Neural progenitor cell (in vitro differentiated cells): Measurements from ENCODE around the gene NT5DC1. TPM values are rescaled to one million over a fixed set of nuclear protein-coding genes. Genes with fewer than 3 reads are reported as not detected.

Experiments
- DNase-seq: peaks from one replicate; pipeline ENCODE4 v3.0.0-alpha.2; 2016; ENCODE audit warnings: low spot score
- H2AFZ ChIP-seq: fragments of 200-600 bp; sonication (generic); replicated peaks from 2 replicates; pipeline ENCODE4 v1.6.1; 2016; ENCODE audit warnings: antibody characterized with exemption
- H3F3A ChIP-seq: fragments of 200-600 bp; sonication (generic); 2 replicates; pipeline ENCODE4 v1.6.1; 2016; ENCODE audit warnings: antibody characterized with exemption, low read depth
- H3K27ac ChIP-seq: fragments of 200-600 bp; sonication (generic); 2 replicates; pipeline ENCODE4 v1.5.1; 2016; ENCODE audit warnings: mild to moderate bottlenecking
- H3K27me3 ChIP-seq: fragments of 200-600 bp; sonication (generic); 2 replicates; pipeline ENCODE4 v1.6.1; 2016; ENCODE audit warnings: mild to moderate bottlenecking, moderate library complexity
- H3K36me3 ChIP-seq: fragments of 200-600 bp; sonication (generic); 2 replicates; pipeline ENCODE4 v1.5.1; 2016
- H3K4me1 ChIP-seq: fragments of 200-600 bp; sonication (generic); 2 replicates; pipeline ENCODE4 v1.6.1; 2016; ENCODE audit warnings: mixed run types
- H3K4me2 ChIP-seq: fragments of 200-600 bp; sonication (generic); 2 replicates; pipeline ENCODE4 v1.6.1; 2016
- H3K4me3 ChIP-seq: fragments of 200-600 bp; sonication (generic); 2 replicates; pipeline ENCODE4 v1.5.1; 2016
- H3K79me2 ChIP-seq: fragments of 200-600 bp; sonication (generic); 2 replicates; pipeline ENCODE4 v1.6.1; 2016; ENCODE audit warnings: low read depth
- H3K9ac ChIP-seq: fragments of 200-600 bp; sonication (generic); 2 replicates; pipeline ENCODE4 v1.6.1; 2016
- H3K9me3 ChIP-seq: fragments of 200-600 bp; sonication (generic); 2 replicates; pipeline ENCODE4 v1.5.1; 2016; ENCODE audit warnings: low read depth
- H4K20me1 ChIP-seq: fragments of 200-600 bp; sonication (generic); 2 replicates; pipeline ENCODE4 v1.6.1; 2016; ENCODE audit warnings: low read depth
- H3K27ac Mint-ChIP-seq: 3 replicates; pipeline ENCODE4 v1.8.0; 2021; ENCODE audit warnings: mixed read lengths
- H3K27me3 Mint-ChIP-seq: 2 replicates; pipeline ENCODE4 v1.8.0; 2022; ENCODE audit warnings: low read depth, mild to moderate bottlenecking, inconsistent platforms, moderate library complexity, mixed read lengths; ENCODE audit not compliant: insufficient read depth
- H3K36me3 Mint-ChIP-seq: 3 replicates; pipeline ENCODE4 v1.8.0; 2021; ENCODE audit warnings: mixed read lengths
- H3K4me1 Mint-ChIP-seq: 3 replicates; pipeline ENCODE4 v1.8.0; 2021; ENCODE audit warnings: mixed read lengths
- H3K4me3 Mint-ChIP-seq: 3 replicates; pipeline ENCODE4 v1.8.0; 2021; ENCODE audit warnings: mild to moderate bottlenecking, moderate library complexity, mixed read lengths
- H3K9me3 Mint-ChIP-seq: 3 replicates; pipeline ENCODE4 v1.8.0; 2020; ENCODE audit warnings: mixed read lengths
- CTCF ChIP-seq: fragments of 200-600 bp; sonication (generic); IDR thresholded peaks from 2 replicates; pipeline ENCODE4 v1.5.1; 2017; ENCODE audit warnings: antibody characterized with exemption, mild to moderate bottlenecking
- EZH2 ChIP-seq: fragments of 200-600 bp; sonication (generic); IDR thresholded peaks from 2 replicates; pipeline ENCODE4 v1.6.1; 2017; ENCODE audit warnings: antibody characterized with exemption, mild to moderate bottlenecking, moderate library complexity
- EZH2phosphoT487 ChIP-seq: fragments of 200-600 bp; sonication (generic); IDR thresholded peaks from 2 replicates; pipeline ENCODE4 v1.6.1; 2017; ENCODE audit warnings: antibody characterized with exemption
- total RNA-seq: library from RNA; depleted of rRNA; stranded (reverse); fragments of >200 nt; gene quantifications from 2 replicates; pipeline ENCODE4 v1.2.3, GENCODE V29; 2015; ENCODE audit warnings: low replicate concordance

Gene NT5DC1
- total RNA-seq, 1 donor from 2014 or later = 19.3 TPM

DNA sequence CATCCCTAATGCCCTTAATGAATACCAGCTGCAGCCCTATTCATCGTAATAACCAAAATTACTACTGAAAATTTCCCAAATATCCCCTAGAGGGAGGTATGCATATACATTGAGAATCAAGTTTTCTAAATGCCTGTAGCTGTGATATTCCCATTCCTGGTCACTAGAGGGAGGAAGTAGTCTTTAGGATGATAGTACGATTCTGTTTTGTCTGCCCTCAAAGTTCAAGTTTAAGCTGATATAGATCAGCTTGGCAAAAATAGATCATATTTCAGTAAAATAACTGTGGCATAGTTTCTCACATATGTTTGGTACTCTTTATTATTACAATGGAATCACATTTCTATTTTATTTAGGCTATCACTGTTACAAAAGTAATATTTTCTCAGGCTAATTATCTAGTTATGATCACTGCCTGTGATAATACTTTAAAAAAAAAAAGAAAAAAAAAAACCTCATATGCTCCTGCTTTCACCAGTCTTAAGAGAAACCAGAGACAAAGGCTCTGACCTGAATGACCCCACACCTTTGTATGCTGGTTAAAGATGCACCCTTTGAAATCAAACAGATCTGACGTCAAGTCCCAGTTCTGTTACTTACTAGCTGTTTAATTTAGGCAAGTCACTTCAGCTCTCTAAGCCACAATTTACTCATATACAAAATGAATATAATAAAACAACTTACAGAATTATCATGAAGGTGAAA, 168.1 kb downstream of the NT5DC1 start:
- peak; percentile 59 for DNase-seq
- H3K4me3 Mint-ChIP-seq = no peak overlapping the region
- peaks cover 18% of the 10 kb centered on the region for H3K36me3 Mint-ChIP-seq
- Histone ChIP-seq H3K36me3 (no peaks in the 10 kb centered on the region), H3K27ac (no peak overlapping the region), H3K4me3 (no peak overlapping the region), H3K9me3 (no peaks in the 10 kb centered on the region), H3K4me1 (peaks cover 10% of the 10 kb centered on the region), H3K4me2 (no peak overlapping the region), H3K79me2 (no peaks in the 10 kb centered on the region), H3K27me3 (no peaks in the 10 kb centered on the region), H2AFZ (no peak overlapping the region), H4K20me1 (peaks cover 13% of the 10 kb centered on the region), H3F3A (no peaks in the 10 kb centered on the region), H3K9ac (no peak overlapping the region)
- TF ChIP-seq CTCF = peak; percentile 87
- no peak for TF ChIP-seq EZH2phosphoT487
- H3K27me3 Mint-ChIP-seq = peaks cover 2% of the 10 kb centered on the region
- H3K9me3 Mint-ChIP-seq = no peaks in the 10 kb centered on the region
- H3K27ac Mint-ChIP-seq = no peak overlapping the region
- peaks cover 13% of the 10 kb centered on the region for H3K4me1 Mint-ChIP-seq

GRCh38 chr6:116271149-116271708, 170.6 kb downstream of the NT5DC1 start:
- peaks cover 14% of the 10 kb centered on the region for H3K4me1 ChIP-seq
- no peak for TF ChIP-seq EZH2phosphoT487
- no peak for TF ChIP-seq EZH2
- TF ChIP-seq CTCF = no peak
- H3K4me3 ChIP-seq = no peak overlapping the region
- no peaks in the 10 kb centered on the region for H3K9me3 Mint-ChIP-seq
- no peak overlapping the region for H3K4me3 Mint-ChIP-seq
- peaks cover 18% of the 10 kb centered on the region for H3K4me1 Mint-ChIP-seq
- no peaks in the 10 kb centered on the region for H3K36me3 ChIP-seq
- H3K27me3 Mint-ChIP-seq = no peaks in the 10 kb centered on the region
- no peaks in the 10 kb centered on the region for H3K27me3 ChIP-seq
- no peak overlapping the region for H2AFZ ChIP-seq
- H3K27ac Mint-ChIP-seq = no peak overlapping the region
- DNase-seq = no peak
- H4K20me1 ChIP-seq = peaks cover 24% of the 10 kb centered on the region
- H3K9ac ChIP-seq = no peak overlapping the region
- H3K4me2 ChIP-seq = no peak overlapping the region
- H3K79me2 ChIP-seq = peaks cover 20% of the 10 kb centered on the region
- H3K27ac ChIP-seq = no peak overlapping the region
- peaks cover 10% of the 10 kb centered on the region for H3K36me3 Mint-ChIP-seq
- no peaks in the 10 kb centered on the region for H3K9me3 ChIP-seq
- H3F3A ChIP-seq = no peaks in the 10 kb centered on the region

DNA sequence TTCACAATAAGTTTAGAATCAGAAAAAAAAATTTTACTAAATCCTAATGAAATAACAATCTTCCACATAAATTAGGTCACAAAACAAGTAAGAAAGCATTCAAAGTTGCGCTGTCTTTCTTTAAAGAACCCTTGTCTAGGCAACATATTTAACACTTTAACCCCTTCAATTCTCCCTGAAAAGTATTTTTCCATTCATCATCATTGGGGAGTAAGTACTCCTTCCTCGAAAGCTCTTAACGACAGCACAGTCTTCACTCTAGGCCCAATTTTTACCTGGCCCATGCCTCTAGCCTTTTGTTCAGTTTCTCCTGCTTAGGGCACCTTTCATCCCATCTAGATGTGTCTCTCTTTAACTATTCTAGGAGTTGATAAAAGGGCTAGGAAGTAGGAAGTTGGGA, 176.5 kb downstream of the NT5DC1 start:
- H3K4me1 Mint-ChIP-seq = peaks cover 51% of the 10 kb centered on the region
- Histone ChIP-seq H2AFZ (no peak overlapping the region), H3K4me1 (peaks cover 25% of the 10 kb centered on the region), H4K20me1 (peaks cover 46% of the 10 kb centered on the region), H3K79me2 (peaks cover 62% of the 10 kb centered on the region), H3K36me3 (no peaks in the 10 kb centered on the region), H3K9ac (peak overlapping the region; percentile 15), H3K4me3 (peak overlapping the region; percentile 94), H3F3A (peaks cover 8% of the 10 kb centered on the region), H3K27ac (no peak overlapping the region), H3K4me2 (peak overlapping the region; percentile 88), H3K9me3 (no peaks in the 10 kb centered on the region), H3K27me3 (no peaks in the 10 kb centered on the region)
- H3K4me3 Mint-ChIP-seq = peak overlapping the region; percentile 100
- H3K27me3 Mint-ChIP-seq = peaks cover 4% of the 10 kb centered on the region
- H3K27ac Mint-ChIP-seq = peak overlapping the region; percentile 7
- no peak for DNase-seq
- H3K36me3 Mint-ChIP-seq = peaks cover 31% of the 10 kb centered on the region
- no peaks in the 10 kb centered on the region for H3K9me3 Mint-ChIP-seq
- TF ChIP-seq EZH2 = no peak
- no peak for TF ChIP-seq CTCF
- TF ChIP-seq EZH2phosphoT487 = no peak
